GM18520 (cell line): Measurements from ENCODE around the gene GPER1.
A peak's percentile ranks its signal among the peaks of the same experiment; 100 is the strongest.
"Not testable (repeated sequence)": the region's sequence is repeated elsewhere in the genome, so short reads cannot be mapped to it uniquely, and the experiment has no call there.

Experiments used
- ATAC-seq: cut with Tn5 transposase; IDR thresholded peaks from one replicate; pipeline ENCODE4 v1.9.1; 2021; ENCODE audit not compliant: unreplicated experiment

GPER1 gene

GRCh38 chr7:1101563-1102431, 13.9 kb downstream of the GPER1 start:
- ATAC-seq, result no peak

- ATAC-seq, result peak; percentile 37
Observed at GRCh38 chr7:1103009-1103788, 15.3 kb downstream of the GPER1 start.

GRCh38 chr7:1103789-1104515, 16.0 kb downstream of the GPER1 start:
- ATAC-seq, result no peak

GRCh38 chr7:1104516-1105179, 16.7 kb downstream of the GPER1 start:
- no peak for ATAC-seq

GRCh38 chr7:1105189-1105588, 17.3 kb downstream of the GPER1 start:
- ATAC-seq, result no peak

GRCh38 chr7:1106063-1106792, 18.3 kb downstream of the GPER1 start:
- no peak for ATAC-seq

GRCh38 chr7:1106793-1107421, 19.0 kb downstream of the GPER1 start:
- ATAC-seq, result no peak

- ATAC-seq, result no peak
Observed at GRCh38 chr7:1108264-1108920, 20.5 kb downstream of the GPER1 start.

GRCh38 chr7:1109581-1110310, 21.8 kb downstream of the GPER1 start:
- ATAC-seq, result no peak

- no peak for ATAC-seq
Observed at GRCh38 chr7:1110358-1110757, 22.4 kb downstream of the GPER1 start.

GRCh38 chr7:1111156-1111555, 23.2 kb downstream of the GPER1 start:
- no peak for ATAC-seq

- ATAC-seq, result no peak
Observed at GRCh38 chr7:1112109-1112508, 24.2 kb downstream of the GPER1 start.

GRCh38 chr7:1112625-1113547, 25.0 kb downstream of the GPER1 start:
- no peak for ATAC-seq

- no peak for ATAC-seq
Observed at GRCh38 chr7:1113548-1113885, 25.6 kb downstream of the GPER1 start.

- ATAC-seq, result no peak
Observed at GRCh38 chr7:1114088-1114487, 26.2 kb downstream of the GPER1 start.

GRCh38 chr7:1114505-1114904, 26.6 kb downstream of the GPER1 start:
- ATAC-seq, result no peak

- not testable (repeated sequence) for ATAC-seq
Observed at GRCh38 chr7:1115171-1116045, 27.5 kb downstream of the GPER1 start.
